HepG2 (cell line): ENCODE measurements around the gene GADD45B. TPM values are rescaled to one million over a fixed set of nuclear protein-coding genes. Genes with fewer than 3 reads are reported as not detected.

Source experiments
- ARID5B ChIP-seq: IDR thresholded peaks from 2 replicates; pipeline ENCODE4 v1.4.0; 2020; ENCODE audit warnings: mild to moderate bottlenecking, missing genetic modification reagents
- HNF1A ChIP-seq, 2 experiments: sonication (generic) in 1 of 2; formaldehyde crosslinking in 1 of 2; IDR thresholded peaks; 2 replicates each; pipeline versions ENCODE4 v1.4.0 to v1.6.1; 2016 to 2020; ENCODE audit warnings: borderline replicate concordance in 1 of 2, low read depth in 1 of 2, mild to moderate bottlenecking in 1 of 2, missing genetic modification reagents in 1 of 2
- HNF4A ChIP-seq: sonication (generic); formaldehyde crosslinking; IDR thresholded peaks from 2 replicates; pipeline ENCODE4 v1.4.0; 2020; ENCODE audit warnings: missing genetic modification reagents
- KLF9 ChIP-seq: IDR thresholded peaks from 2 replicates; pipeline ENCODE4 v1.6.1; 2016; ENCODE audit warnings: low read depth
- MAFG ChIP-seq: sonication (generic); formaldehyde crosslinking; IDR thresholded peaks from 2 replicates; pipeline ENCODE4 v1.5.1; 2020; ENCODE audit warnings: mild to moderate bottlenecking, missing genetic modification reagents
- MED8 ChIP-seq: sonication (generic); formaldehyde crosslinking; IDR thresholded peaks from 2 replicates; pipeline ENCODE4 v1.8.1; 2023; ENCODE audit warnings: mild to moderate bottlenecking, missing genetic modification reagents; ENCODE audit not compliant: insufficient replicate concordance
- NR2C2 ChIP-seq: sonication (generic); formaldehyde crosslinking; IDR thresholded peaks from 2 replicates; pipeline ENCODE4 v1.4.0; 2020; ENCODE audit warnings: missing genetic modification reagents, mild to moderate bottlenecking, moderate library complexity, borderline replicate concordance
- PAWR ChIP-seq: sonication (generic); formaldehyde crosslinking; IDR thresholded peaks from 2 replicates; pipeline ENCODE4 v1.4.0; 2020; ENCODE audit warnings: missing genetic modification reagents, mild to moderate bottlenecking, borderline replicate concordance
- PITX1 ChIP-seq: sonication (generic); formaldehyde crosslinking; IDR thresholded peaks from 2 replicates; pipeline ENCODE4 v1.5.1; 2020; ENCODE audit warnings: mild to moderate bottlenecking, missing genetic modification reagents
- POLR2AphosphoS2 ChIP-seq: IDR thresholded peaks from 2 replicates; pipeline ENCODE4 v1.6.1; 2011; ENCODE audit warnings: low read depth, low read length, improper control_type of control experiment
- SRY ChIP-seq: sonication (generic); formaldehyde crosslinking; IDR thresholded peaks from 2 replicates; pipeline ENCODE4 v1.8.0; 2022; ENCODE audit warnings: mild to moderate bottlenecking, missing genetic modification reagents
- WIZ ChIP-seq: sonication (generic); formaldehyde crosslinking; IDR thresholded peaks from 2 replicates; pipeline ENCODE4 v1.5.1; 2020; ENCODE audit warnings: mild to moderate bottlenecking, missing genetic modification reagents
- ZBTB14 ChIP-seq: sonication (generic); formaldehyde crosslinking; IDR thresholded peaks from 2 replicates; pipeline ENCODE4 v1.4.0; 2020; ENCODE audit warnings: missing genetic modification reagents
- ZNF121 ChIP-seq: sonication (generic); formaldehyde crosslinking; IDR thresholded peaks from 2 replicates; pipeline ENCODE4 v1.5.0; 2020; ENCODE audit warnings: mild to moderate bottlenecking, missing genetic modification reagents
- ZNF547 ChIP-seq: sonication (generic); formaldehyde crosslinking; IDR thresholded peaks from 2 replicates; pipeline ENCODE4 v1.5.1; 2020; ENCODE audit warnings: mild to moderate bottlenecking, missing genetic modification reagents
- ZNF737 ChIP-seq: sonication (generic); formaldehyde crosslinking; IDR thresholded peaks from 2 replicates; pipeline ENCODE4 v1.5.0; 2020; ENCODE audit warnings: missing genetic modification reagents, mild to moderate bottlenecking, borderline replicate concordance
- polyA plus RNA-seq, 8 experiments: library from polyadenylated mRNA; depleted of rRNA in 3 of 8; stranded (reverse) in 7 of 8; unstranded in 1 of 8; fragments of >200 nt; fragmentation: Illumina TruSeq in 4 of 8; extraction: Trizol in 4 of 8; gene quantifications; 2 replicates each; pipeline versions ENCODE4 v1.2.1 to v1.2.3, GENCODE V29; 2011 to 2016; ENCODE audit warnings: low read depth in 4 of 8, missing spikeins in 1 of 8, mixed read lengths in 1 of 8; ENCODE audit not compliant: insufficient read depth in 1 of 8
- total RNA-seq, 5 experiments: library from RNA; depleted of rRNA; stranded (reverse); fragments of >200 nt; fragmentation: Illumina TruSeq; extraction: Trizol; gene quantifications; 2 replicates each; pipeline ENCODE4 v1.2.3, GENCODE V29; 2016; ENCODE audit warnings: low read depth in 1 of 5
- TF ChIP-seq, protein P1 (sequence below): IDR thresholded peaks from 2 replicates; pipeline ENCODE4 v1.6.1; 2012; ENCODE audit warnings: low read length, improper control_type of control experiment

The GADD45B gene
- total and polyA plus RNA-seq, 2 of the 13 experiments (the other 11 are each of a cell fraction or from before 2014, with no cell fraction given): 4.6 to 34.1 TPM

- TF ChIP-seq HNF1A (IDR thresholded peaks at IDR 0.05; ENCODE audit: low read depth) (0 out of 2 replicates have a peak, but pooled peaks have one; percentile 31), HNF1A (CRISPR knock-in tag; IDR thresholded peaks at IDR 0.05; ENCODE audit: borderline replicate concordance) (no peak), MED8 (CRISPR knock-in tag) (no peak), MAFG (no peak), ZBTB14 (CRISPR knock-in tag) (no peak), ARID5B (CRISPR knock-in tag) (peak; percentile 90), ZNF121 (CRISPR knock-in tag) (peak; percentile 89), ZNF547 (CRISPR knock-in tag) (0 out of 2 replicates have a peak, but pooled peaks have one; percentile 30), ZNF737 (CRISPR knock-in tag) (no peak), NR2C2 (0 out of 2 replicates have a peak, but pooled peaks have one; percentile 16), SRY (CRISPR knock-in tag) (no peak), HNF4A (CRISPR knock-in tag) (peak; percentile 59), WIZ (CRISPR knock-in tag) (no peak), PAWR (CRISPR knock-in tag) (no peak), KLF9 (no peak), POLR2AphosphoS2 (no peak), PITX1 (CRISPR knock-in tag) (peak; percentile 56; the same call in 1 of the 2 replicates)
- TF ChIP-seq, protein P1, sequence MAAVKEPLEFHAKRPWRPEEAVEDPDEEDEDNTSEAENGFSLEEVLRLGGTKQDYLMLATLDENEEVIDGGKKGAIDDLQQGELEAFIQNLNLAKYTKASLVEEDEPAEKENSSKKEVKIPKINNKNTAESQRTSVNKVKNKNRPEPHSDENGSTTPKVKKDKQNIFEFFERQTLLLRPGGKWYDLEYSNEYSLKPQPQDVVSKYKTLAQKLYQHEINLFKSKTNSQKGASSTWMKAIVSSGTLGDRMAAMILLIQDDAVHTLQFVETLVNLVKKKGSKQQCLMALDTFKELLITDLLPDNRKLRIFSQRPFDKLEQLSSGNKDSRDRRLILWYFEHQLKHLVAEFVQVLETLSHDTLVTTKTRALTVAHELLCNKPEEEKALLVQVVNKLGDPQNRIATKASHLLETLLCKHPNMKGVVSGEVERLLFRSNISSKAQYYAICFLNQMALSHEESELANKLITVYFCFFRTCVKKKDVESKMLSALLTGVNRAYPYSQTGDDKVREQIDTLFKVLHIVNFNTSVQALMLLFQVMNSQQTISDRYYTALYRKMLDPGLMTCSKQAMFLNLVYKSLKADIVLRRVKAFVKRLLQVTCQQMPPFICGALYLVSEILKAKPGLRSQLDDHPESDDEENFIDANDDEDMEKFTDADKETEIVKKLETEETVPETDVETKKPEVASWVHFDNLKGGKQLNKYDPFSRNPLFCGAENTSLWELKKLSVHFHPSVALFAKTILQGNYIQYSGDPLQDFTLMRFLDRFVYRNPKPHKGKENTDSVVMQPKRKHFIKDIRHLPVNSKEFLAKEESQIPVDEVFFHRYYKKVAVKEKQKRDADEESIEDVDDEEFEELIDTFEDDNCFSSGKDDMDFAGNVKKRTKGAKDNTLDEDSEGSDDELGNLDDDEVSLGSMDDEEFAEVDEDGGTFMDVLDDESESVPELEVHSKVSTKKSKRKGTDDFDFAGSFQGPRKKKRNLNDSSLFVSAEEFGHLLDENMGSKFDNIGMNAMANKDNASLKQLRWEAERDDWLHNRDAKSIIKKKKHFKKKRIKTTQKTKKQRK: no peak
Measured at GRCh38 chr19:2507109-2507508, 31.2 kb downstream of the GADD45B start (continued).
